Stimulated activated CD8-positive, alpha-beta memory T cell treated with anti-CD3 and anti-CD28 coated beads, Interleukin-12 subunit alpha, Interleukin-12 subunit beta, amount 100 ng/mL, for 24 hours (primary cell): ENCODE measurements around the gene KCNT1.

ENCODE experiments used
- DNase-seq: peaks from one replicate; pipeline ENCODE4 v3.0.0-alpha.2; 2020; ENCODE audit errors: extremely low read depth

Gene KCNT1

GRCh38 chr9:135765416-135765815 lies 63.4 kb downstream of the KCNT1 start:
- no peak for DNase-seq

- DNase-seq, result no peak
Observed at GRCh38 chr9:135766251-135766650, 64.3 kb downstream of the KCNT1 start.

GRCh38 chr9:135766707-135767106 lies 64.7 kb downstream of the KCNT1 start:
- no peak for DNase-seq

GRCh38 chr9:135768516-135769218 lies 66.7 kb downstream of the KCNT1 start:
- no peak for DNase-seq

- no peak for DNase-seq
Observed at GRCh38 chr9:135769489-135770202, 67.7 kb downstream of the KCNT1 start.

- DNase-seq, result no peak
Observed at GRCh38 chr9:135770203-135770535, 68.2 kb downstream of the KCNT1 start.

- DNase-seq, result no peak
Observed at GRCh38 chr9:135770771-135771170, 68.8 kb downstream of the KCNT1 start.

GRCh38 chr9:135771401-135772051 lies 69.5 kb downstream of the KCNT1 start:
- DNase-seq, result no peak

- DNase-seq, result no peak
Observed at GRCh38 chr9:135772056-135772646, 70.2 kb downstream of the KCNT1 start.

- DNase-seq, result no peak
Observed at GRCh38 chr9:135772702-135773493, 70.9 kb downstream of the KCNT1 start.

GRCh38 chr9:135773530-135774238 lies 71.7 kb downstream of the KCNT1 start:
- no peak for DNase-seq

GRCh38 chr9:135774239-135774747 lies 72.3 kb downstream of the KCNT1 start:
- DNase-seq, result no peak

- DNase-seq, result no peak
Observed at GRCh38 chr9:135774794-135775525, 73.0 kb downstream of the KCNT1 start.

GRCh38 chr9:135775911-135776310 lies 73.9 kb downstream of the KCNT1 start:
- no peak for DNase-seq

- no peak for DNase-seq
Observed at GRCh38 chr9:135776893-135777622, 75.1 kb downstream of the KCNT1 start.

GRCh38 chr9:135777623-135778177 lies 75.7 kb downstream of the KCNT1 start:
- no peak for DNase-seq

GRCh38 chr9:135778421-135778820 lies 76.4 kb downstream of the KCNT1 start:
- no peak for DNase-seq

GRCh38 chr9:135779571-135779970 lies 77.6 kb downstream of the KCNT1 start:
- no peak for DNase-seq

- DNase-seq, result no peak
Observed at GRCh38 chr9:135780086-135780485, 78.1 kb downstream of the KCNT1 start.
